HG02852 (cell line): ENCODE data around the gene RNF130.
"Not testable (repeated sequence)": the region's sequence is repeated elsewhere in the genome, so short reads cannot be mapped to it uniquely, and the experiment has no call there.

Source experiments
- ATAC-seq: cut with Tn5 transposase; IDR thresholded peaks from one replicate; pipeline ENCODE4 v1.9.1; 2021; ENCODE audit warnings: mild to moderate bottlenecking, moderate library complexity; ENCODE audit not compliant: unreplicated experiment

RNF130 gene

DNA sequence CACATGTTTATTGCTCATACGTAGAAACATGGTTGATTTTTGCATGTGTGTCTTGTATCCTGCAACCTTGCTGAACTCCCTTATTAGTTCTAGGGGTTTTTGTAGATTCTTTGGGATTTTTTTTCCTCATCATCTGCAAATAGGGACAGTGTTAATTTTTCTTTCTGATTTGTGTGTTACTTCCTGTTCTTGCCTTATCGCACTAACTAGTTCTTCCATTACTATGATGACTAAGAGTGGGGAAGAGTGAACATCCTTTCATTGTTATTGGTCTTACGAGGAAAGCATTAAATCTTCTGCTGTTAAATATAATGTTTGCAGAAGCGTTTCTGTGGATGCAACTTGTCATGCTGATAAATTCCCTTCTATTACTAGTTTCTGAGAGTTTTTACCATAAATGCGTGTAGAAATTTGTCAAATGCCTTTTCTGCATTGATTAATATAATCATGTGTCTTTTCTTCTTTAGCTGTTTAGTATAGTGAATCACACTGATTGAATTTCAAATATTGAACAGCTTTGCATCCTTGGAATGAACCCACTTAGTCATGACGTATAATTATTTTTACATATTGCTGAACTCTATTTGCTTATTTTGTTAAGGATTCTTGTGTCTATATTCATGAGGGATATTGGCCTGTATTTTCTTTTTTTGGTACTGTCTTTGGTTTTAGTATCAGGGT, 32.1 kb upstream of the RNF130 start:
- no peak for ATAC-seq

GRCh38 chr5:180102636-180103035, 31.1 kb upstream of the RNF130 start:
- no peak for ATAC-seq

GRCh38 chr5:180101451-180102105, 30.0 kb upstream of the RNF130 start:
- ATAC-seq = no peak

DNA sequence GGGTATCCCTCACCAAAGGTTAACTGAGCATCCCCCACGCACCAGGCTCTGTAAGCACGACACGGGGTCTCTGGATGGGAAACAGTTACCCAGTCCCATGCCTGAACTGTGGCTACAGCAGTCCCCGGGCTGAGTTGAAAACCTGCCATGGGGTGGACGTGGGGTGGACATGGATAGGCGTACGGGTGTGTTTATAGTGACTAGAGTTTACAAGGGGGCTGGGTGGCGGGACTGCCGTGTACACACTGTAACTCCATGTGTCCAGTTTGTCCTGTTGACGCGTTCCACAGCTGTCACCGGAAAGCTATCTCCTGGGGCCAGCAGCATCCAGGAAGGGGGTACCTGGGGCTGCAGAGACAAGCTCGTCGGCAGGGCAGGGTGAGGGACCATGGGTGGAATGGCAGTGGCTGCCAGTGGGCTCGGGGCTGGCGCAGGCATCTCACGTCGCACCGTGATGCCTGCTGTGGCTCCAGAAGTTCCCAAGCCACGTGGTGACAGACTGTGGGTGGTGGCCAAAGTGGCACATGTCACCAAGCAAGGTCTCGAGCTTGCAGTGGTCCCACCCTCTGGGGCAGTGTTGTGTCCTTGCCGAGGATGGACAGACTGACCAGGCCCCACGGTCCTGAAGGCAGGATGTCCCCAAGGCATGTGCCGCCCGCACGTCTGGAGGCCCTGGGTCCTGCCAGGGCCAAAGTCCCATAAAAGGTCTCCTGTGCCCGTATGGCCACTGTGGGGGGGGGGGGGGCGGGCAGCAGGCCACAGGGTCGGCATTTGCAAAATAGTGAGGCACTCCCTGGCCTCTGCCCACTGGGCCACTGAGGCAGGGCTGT, 29.3 kb upstream of the RNF130 start:
- ATAC-seq = no peak

- ATAC-seq = no peak
These were observed 28.4 kb upstream of the RNF130 start for GRCh38 chr5:180099733-180100611.

- no peak for ATAC-seq
These were observed 27.6 kb upstream of the RNF130 start for GRCh38 chr5:180098991-180099732.

DNA sequence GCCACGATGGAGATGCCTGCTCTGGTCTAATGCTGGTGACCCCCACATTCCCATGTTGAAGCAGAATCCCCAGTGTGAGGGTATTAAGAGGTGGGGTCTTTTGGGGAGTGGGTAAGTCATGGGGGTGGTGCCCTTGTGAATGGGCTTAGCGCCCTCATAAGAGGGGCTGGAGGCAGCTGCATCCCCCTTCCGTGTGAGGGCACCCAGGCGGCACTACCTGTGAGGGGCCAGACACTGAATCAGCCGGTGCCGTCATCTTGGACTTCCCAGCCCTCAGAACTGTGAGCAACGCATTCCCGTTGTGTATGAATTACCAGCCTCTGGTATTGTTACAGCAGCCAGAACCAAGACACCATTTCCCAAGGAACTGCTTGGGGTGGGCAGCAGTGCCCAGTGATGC, 27.0 kb upstream of the RNF130 start:
- no peak for ATAC-seq

- no peak for ATAC-seq
These were observed 26.4 kb upstream of the RNF130 start for GRCh38 chr5:180097926-180098325.

GRCh38 chr5:180097163-180097894, 25.8 kb upstream of the RNF130 start:
- no peak for ATAC-seq

GRCh38 chr5:180096616-180097015, 25.1 kb upstream of the RNF130 start:
- ATAC-seq = no peak

DNA sequence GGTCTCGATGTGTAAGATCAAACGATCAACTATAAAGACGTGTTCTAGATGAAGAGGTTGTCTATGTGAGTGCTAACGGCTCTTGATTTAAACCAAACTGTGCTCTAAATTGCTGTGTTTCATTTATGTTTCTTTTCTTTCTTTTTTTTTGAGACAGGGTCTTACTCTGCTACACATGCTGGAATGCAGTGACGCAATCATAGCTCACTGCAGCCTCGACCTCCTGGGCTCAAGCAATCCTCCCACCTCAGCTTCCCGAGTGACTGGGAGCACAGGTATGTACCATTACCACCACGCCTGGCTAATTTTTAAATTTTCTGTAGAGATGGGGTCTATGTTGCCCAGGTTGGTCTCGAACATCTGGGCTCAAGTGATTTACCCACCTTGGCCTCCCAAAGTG, 24.0 kb upstream of the RNF130 start:
- ATAC-seq = no peak

- ATAC-seq = no peak
These were observed 22.3 kb upstream of the RNF130 start for GRCh38 chr5:180093651-180094382.

- ATAC-seq = no peak
These were observed 21.7 kb upstream of the RNF130 start for GRCh38 chr5:180093241-180093640.

DNA sequence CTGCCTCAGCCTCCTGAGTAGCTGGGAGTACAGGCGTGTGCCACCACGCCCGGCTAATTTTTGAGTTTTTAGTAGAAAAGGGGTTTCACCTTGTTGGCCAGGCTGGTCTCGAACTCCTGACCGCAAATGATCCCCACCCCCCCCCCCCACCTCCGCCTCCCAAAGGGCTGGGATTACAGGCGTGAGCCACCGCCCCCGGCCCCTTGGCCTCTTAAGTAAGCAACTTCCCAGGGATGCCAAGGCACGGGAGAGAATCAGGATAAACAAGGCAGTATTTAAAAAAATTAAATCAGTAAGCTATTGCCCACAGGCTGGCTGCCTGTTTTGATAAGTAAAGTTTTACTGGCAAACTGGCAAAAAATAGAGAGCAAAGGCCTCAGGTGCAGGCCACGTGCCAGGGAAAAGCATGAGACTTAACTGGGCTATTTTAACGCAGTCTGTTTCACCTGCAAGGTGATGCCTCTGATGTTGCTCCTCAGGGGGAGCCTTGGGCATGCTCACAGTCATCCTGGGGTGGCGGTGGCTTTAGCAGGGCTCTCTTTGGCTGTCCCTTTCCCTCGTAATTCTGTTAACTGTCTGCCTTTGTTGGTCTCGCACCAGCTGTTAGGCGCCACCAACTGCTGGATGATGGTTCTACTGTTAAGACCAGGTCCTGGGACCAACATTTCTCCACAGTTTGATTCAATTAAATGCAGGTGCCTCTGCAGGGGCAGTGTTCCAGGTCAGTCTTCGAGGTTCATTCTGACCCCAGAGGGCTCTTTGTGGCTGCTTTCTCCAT, 19.4 kb upstream of the RNF130 start:
- no peak for ATAC-seq

GRCh38 chr5:180090098-180090768, 18.7 kb upstream of the RNF130 start:
- no peak for ATAC-seq

GRCh38 chr5:180089628-180090027, 18.1 kb upstream of the RNF130 start:
- ATAC-seq = not testable (repeated sequence)

DNA sequence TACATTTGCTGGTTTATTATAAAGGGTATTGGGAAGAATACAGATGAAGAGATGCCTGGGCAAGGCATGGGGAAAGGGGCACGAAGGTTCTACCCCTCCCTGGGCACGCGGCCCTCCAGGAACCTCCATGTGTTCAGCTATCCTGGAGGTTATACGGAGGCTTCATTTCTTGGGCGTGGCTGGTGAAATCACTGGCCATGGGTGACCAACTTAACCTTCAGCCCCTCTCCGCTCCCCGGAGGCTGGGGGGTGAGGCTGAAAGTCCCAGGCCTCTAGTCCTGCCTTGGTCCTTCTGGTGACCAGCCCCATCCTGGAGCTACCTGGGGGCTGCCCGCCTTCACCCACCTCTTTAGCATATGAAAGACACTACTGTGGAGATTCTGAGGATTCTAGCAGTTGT, 17.0 kb upstream of the RNF130 start:
- no peak for ATAC-seq
